Liver (tissue), 9 donors: Measurements from ENCODE around the gene OR2S2. TPM values are rescaled to one million over a fixed set of nuclear protein-coding genes. Genes with fewer than 3 reads are reported as not detected.
A peak's percentile ranks its signal among the peaks of the same experiment; 100 is the strongest.

Experiments
- DNase-seq: peaks from one replicate; pipeline ENCODE4 v3.0.0-alpha.2; 2017; ENCODE audit warnings: low spot score
- H3K27ac ChIP-seq, 2 donors: one replicate each; pipeline ENCODE4 v1.7.0; 2013; ENCODE audit warnings: inconsistent platforms in 2 of 2, low read length in 2 of 2, control low read depth in 1 of 2, low read depth in 1 of 2, mild to moderate bottlenecking in 1 of 2
- H3K27me3 ChIP-seq, 4 donors: one replicate each; pipeline versions ENCODE4 v1.6.1 to v1.7.0; 2013; ENCODE audit warnings: low read length in 3 of 4, inconsistent platforms in 1 of 4, mild to moderate bottlenecking in 1 of 4, moderate library complexity in 1 of 4; ENCODE audit not compliant: control insufficient read depth in 4 of 4, insufficient read depth in 4 of 4
- H3K36me3 ChIP-seq, 4 donors: one replicate each; pipeline versions ENCODE4 v1.6.1 to v1.7.0; 2013; ENCODE audit warnings: low read length in 3 of 4, mild to moderate bottlenecking in 3 of 4, low read depth in 1 of 4, moderate library complexity in 1 of 4; ENCODE audit not compliant: control insufficient read depth in 4 of 4, insufficient read depth in 3 of 4
- H3K4me1 ChIP-seq, 4 donors: one replicate each; pipeline versions ENCODE4 v1.6.1 to v1.7.0; 2013; ENCODE audit warnings: low read length in 3 of 4, mild to moderate bottlenecking in 3 of 4, moderate library complexity in 1 of 4; ENCODE audit not compliant: control insufficient read depth in 4 of 4, insufficient read depth in 4 of 4
- H3K4me3 ChIP-seq, 3 donors: one replicate each; pipeline versions ENCODE4 v1.6.1 to v1.7.0; 2013; ENCODE audit warnings: low read length in 3 of 3, control low read depth in 1 of 3, low read depth in 1 of 3, mild to moderate bottlenecking in 1 of 3
- H3K9ac ChIP-seq, 2 donors: one replicate each; pipeline ENCODE4 v1.7.0; 2013; ENCODE audit warnings: low read length in 2 of 2, mild to moderate bottlenecking in 2 of 2, moderate library complexity in 2 of 2, control low read depth in 1 of 2, low read depth in 1 of 2
- H3K9me3 ChIP-seq, 4 donors: one replicate each; pipeline versions ENCODE4 v1.6.1 to v1.7.0; 2013; ENCODE audit warnings: low read length in 3 of 4; ENCODE audit not compliant: control insufficient read depth in 4 of 4
- ATF3 ChIP-seq: IDR thresholded peaks from 2 replicates; pipeline ENCODE4 v1.6.1; 2016; ENCODE audit warnings: antibody characterized with exemption
- CTCF ChIP-seq: fragments of 150-350 bp; IDR thresholded peaks from 2 replicates; pipeline ENCODE4 v1.5.1; 2017; ENCODE audit warnings: improper control_type of control experiment, low read depth, low read length; ENCODE audit not compliant: missing input control
- EGR1 ChIP-seq, 2 donors: IDR thresholded peaks; 2 replicates each; pipeline ENCODE4 v1.6.1; 2016 to 2018; ENCODE audit warnings: antibody characterized with exemption in 2 of 2, low read depth in 2 of 2
- FOXA1 ChIP-seq: IDR thresholded peaks from 2 replicates; pipeline ENCODE4 v1.6.1; 2016; ENCODE audit warnings: antibody characterized with exemption
- FOXA2 ChIP-seq: IDR thresholded peaks from 2 replicates; pipeline ENCODE4 v1.6.1; 2016; ENCODE audit warnings: antibody characterized with exemption
- HNF4A ChIP-seq, 2 donors: conservative IDR thresholded peaks; 2 replicates each; pipeline ENCODE4 v1.6.1; 2016; ENCODE audit warnings: antibody characterized with exemption in 2 of 2, mild to moderate bottlenecking in 2 of 2
- HNF4G ChIP-seq: IDR thresholded peaks from 2 replicates; pipeline ENCODE4 v1.6.1; 2016; ENCODE audit warnings: antibody characterized with exemption
- MAX ChIP-seq: IDR thresholded peaks from 2 replicates; pipeline ENCODE4 v1.6.1; 2016; ENCODE audit warnings: antibody characterized with exemption
- RAD21 ChIP-seq, 2 donors: IDR thresholded peaks; 2 replicates each; pipeline ENCODE4 v1.6.1; 2016; ENCODE audit warnings: antibody characterized with exemption in 2 of 2, mild to moderate bottlenecking in 2 of 2
- REST ChIP-seq: IDR thresholded peaks from 2 replicates; pipeline ENCODE4 v1.6.1; 2016; ENCODE audit warnings: antibody characterized with exemption, mild to moderate bottlenecking
- RXRA ChIP-seq, 2 donors: IDR thresholded peaks; 2 replicates each; pipeline ENCODE4 v1.6.1; 2017 to 2018; ENCODE audit warnings: antibody characterized with exemption in 2 of 2, mild to moderate bottlenecking in 1 of 2
- SP1 ChIP-seq: IDR thresholded peaks from 2 replicates; pipeline ENCODE4 v1.6.1; 2018; ENCODE audit warnings: antibody characterized with exemption, mild to moderate bottlenecking
- YY1 ChIP-seq: IDR thresholded peaks from 2 replicates; pipeline ENCODE4 v1.6.1; 2016; ENCODE audit warnings: antibody characterized with exemption, mild to moderate bottlenecking
- WGBS: extraction: QIAGEN DNeasy Blood & Tissue Kit; methylation state at CpG from one replicate; pipeline ENCODE4 v1.1.7; 2013; 5-methylcytosine and 5-hydroxymethylcytosine counted together
- polyA plus RNA-seq, 2 donors: library from polyadenylated mRNA; stranded (reverse) in 1 of 2; unstranded in 1 of 2; fragments of 200-250 nt in 1 of 2; fragments of >200 nt in 1 of 2; fragmentation: Nextera tagmentation in 1 of 2; extraction: Ambion mirVana in 1 of 2; gene quantifications; one replicate each; pipeline versions ENCODE4 v1.2.1 to v1.2.3, GENCODE V29; 2013 to 2015
- total RNA-seq, 2 donors: library from RNA; depleted of rRNA; stranded (reverse); fragments of >200 nt; gene quantifications; one replicate each; pipeline ENCODE4 v1.2.3, GENCODE V29; 2014
- donor health status: healthy.
- donor health status: healthy.
- donor health status: healthy.
- donor health status: healthy.
- donor health status: healthy.

Gene OR2S2
- total and polyA plus RNA-seq, 4 donors = not detected

- H3K9ac ChIP-seq = no peak overlapping the region
- 79% methylated on average over 3 of the region's 3 CpGs for WGBS
Measured at GRCh38 chr9:35919212-35920008, 38.5 kb downstream of the OR2S2 start.

More at GRCh38 chr9:35919212-35920008, 38.5 kb downstream of the OR2S2 start:
- Histone ChIP-seq H3K27ac (peak overlapping the region; percentile 43 to 73), H3K4me3 (no peak overlapping the region), H3K9me3 (no peaks in the 10 kb centered on the region), H3K27me3 (no peaks in the 10 kb centered on the region), H3K36me3 (no peaks in the 10 kb centered on the region), H3K4me1 (peaks cover 0 to 23% (median 16%) of the 10 kb centered on the region in 4 donors)
- DNase-seq = no peak
- TF ChIP-seq RXRA (IDR thresholded peaks at IDR 0.05) (no peak), REST (no peak), FOXA2 (no peak), ATF3 (no peak), EGR1 (IDR thresholded peaks at IDR 0.05; ENCODE audit: low read depth in 2 of 2) (no peak), YY1 (no peak), HNF4A (conservative IDR thresholded peaks at IDR 0.05) (no peak), RAD21 (IDR thresholded peaks at IDR 0.05) (no peak), FOXA1 (no peak), SP1 (no peak), HNF4G (no peak), CTCF (no peak), MAX (no peak)
